ENCODE results near the gene CYB561D2.

The CYB561D2 gene

GRCh38 chr3:50392101-50392715 is 41.5 kb downstream of the CYB561D2 start:
- DNase-seq: no peak

- no peak for DNase-seq
These were observed 42.4 kb downstream of the CYB561D2 start for GRCh38 chr3:50393061-50393460.

GRCh38 chr3:50395070-50395860 is 44.6 kb downstream of the CYB561D2 start:
- no peak for DNase-seq

GRCh38 chr3:50396502-50396901 is 45.8 kb downstream of the CYB561D2 start:
- no peak for DNase-seq

GRCh38 chr3:50401978-50402595 is 51.4 kb downstream of the CYB561D2 start:
- no peak for DNase-seq
